IPS-20b (cell line): ENCODE results near the gene BSX.
A peak's percentile ranks its signal among the peaks of the same experiment; 100 is the strongest.

Experiments used
- H3K27ac ChIP-seq: one replicate; pipeline ENCODE4 v1.5.1; 2013; ENCODE audit warnings: low read length
- H3K27me3 ChIP-seq: 2 replicates; pipeline ENCODE4 v1.6.1; 2013; ENCODE audit warnings: mild to moderate bottlenecking, low read length, inconsistent platforms; ENCODE audit not compliant: insufficient read depth
- H3K36me3 ChIP-seq: 2 replicates; pipeline ENCODE4 v1.6.1; 2013; ENCODE audit warnings: low read depth, mild to moderate bottlenecking, inconsistent platforms, low read length, moderate library complexity; ENCODE audit not compliant: insufficient read depth
- H3K4me1 ChIP-seq: 2 replicates; pipeline ENCODE4 v1.6.1; 2013; ENCODE audit warnings: mild to moderate bottlenecking, control low read depth, inconsistent platforms, low read length, moderate library complexity; ENCODE audit not compliant: insufficient read depth
- H3K4me3 ChIP-seq: 2 replicates; pipeline ENCODE4 v1.5.1; 2013; ENCODE audit warnings: mild to moderate bottlenecking, low read length, inconsistent platforms
- H3K9ac ChIP-seq: 2 replicates; pipeline ENCODE4 v1.6.1; 2013; ENCODE audit warnings: low read depth, mild to moderate bottlenecking, inconsistent platforms, low read length, moderate library complexity
- H3K9me3 ChIP-seq: 2 replicates; pipeline ENCODE4 v1.6.1; 2013; ENCODE audit warnings: mild to moderate bottlenecking, low read depth, low read length, inconsistent platforms; ENCODE audit not compliant: insufficient read depth

BSX gene

GRCh38 chr11:122983438-122984185, 2.0 kb upstream of the BSX start:
- H3K27ac ChIP-seq: no peak overlapping the region
- H3K27me3 ChIP-seq: peaks cover 92% of the 10 kb centered on the region
- H3K36me3 ChIP-seq: no peaks in the 10 kb centered on the region
- H3K4me1 ChIP-seq: no peaks in the 10 kb centered on the region; the same call in 1 of the 2 replicates
- peak overlapping the region; percentile 79 for H3K4me3 ChIP-seq
- no peak overlapping the region for H3K9ac ChIP-seq
- H3K9me3 ChIP-seq: peaks cover 8% of the 10 kb centered on the region; the same call in 1 of the 2 replicates

- H3K4me3 ChIP-seq: peak overlapping the region; percentile 18; the same call in 1 of the 2 replicates
- no peak overlapping the region for H3K9ac ChIP-seq
- H3K4me1 ChIP-seq: peaks cover 4% of the 10 kb centered on the region; the same call in 1 of the 2 replicates
- peaks cover 100% of the 10 kb centered on the region for H3K27me3 ChIP-seq
- H3K9me3 ChIP-seq: peaks cover 8% of the 10 kb centered on the region; the same call in 1 of the 2 replicates
- no peak overlapping the region for H3K27ac ChIP-seq
- no peaks in the 10 kb centered on the region for H3K36me3 ChIP-seq
Measured at GRCh38 chr11:122979815-122980595, 1.6 kb downstream of the BSX start.

- H3K27me3 ChIP-seq: peaks cover 100% of the 10 kb centered on the region
- H3K9ac ChIP-seq: no peak overlapping the region
- H3K27ac ChIP-seq: no peak overlapping the region
- H3K36me3 ChIP-seq: no peaks in the 10 kb centered on the region
- H3K4me1 ChIP-seq: peaks cover 4% of the 10 kb centered on the region; the same call in 1 of the 2 replicates
- H3K9me3 ChIP-seq: peaks cover 8% of the 10 kb centered on the region; the same call in 1 of the 2 replicates
- peak overlapping the region; percentile 18; the same call in 1 of the 2 replicates for H3K4me3 ChIP-seq
Measured at GRCh38 chr11:122979103-122979814, 2.4 kb downstream of the BSX start.

- H3K4me1 ChIP-seq: peaks cover 4% of the 10 kb centered on the region; the same call in 1 of the 2 replicates
- H3K36me3 ChIP-seq: no peaks in the 10 kb centered on the region
- no peak overlapping the region for H3K4me3 ChIP-seq
- H3K27me3 ChIP-seq: peaks cover 100% of the 10 kb centered on the region
- H3K9me3 ChIP-seq: peaks cover 8% of the 10 kb centered on the region; the same call in 1 of the 2 replicates
- no peak overlapping the region for H3K9ac ChIP-seq
- H3K27ac ChIP-seq: no peak overlapping the region
Measured at GRCh38 chr11:122978299-122978620, 3.4 kb downstream of the BSX start.

- Histone ChIP-seq H3K4me3 (peak overlapping the region; percentile 73; the same call in 1 of the 2 replicates), H3K27me3 (peaks cover 100% of the 10 kb centered on the region), H3K9ac (peak overlapping the region; percentile 55; the same call in 1 of the 2 replicates), H3K27ac (no peak overlapping the region), H3K36me3 (no peaks in the 10 kb centered on the region), H3K9me3 (peaks cover 8% of the 10 kb centered on the region; the same call in 1 of the 2 replicates), H3K4me1 (peaks cover 4% of the 10 kb centered on the region; the same call in 1 of the 2 replicates)
Measured at GRCh38 chr11:122977470-122978298, 4.0 kb downstream of the BSX start.

GRCh38 chr11:122976734-122977469, 4.7 kb downstream of the BSX start:
- Histone ChIP-seq H3K9ac (peak overlapping the region; percentile 55; the same call in 1 of the 2 replicates), H3K27me3 (peaks cover 97% of the 10 kb centered on the region), H3K9me3 (peaks cover 8% of the 10 kb centered on the region; the same call in 1 of the 2 replicates), H3K4me3 (peak overlapping the region; percentile 73), H3K27ac (no peak overlapping the region), H3K4me1 (peaks cover 4% of the 10 kb centered on the region; the same call in 1 of the 2 replicates), H3K36me3 (no peaks in the 10 kb centered on the region)

- H3K9me3 ChIP-seq: peaks cover 8% of the 10 kb centered on the region; the same call in 1 of the 2 replicates
- H3K4me1 ChIP-seq: 0 out of 2 replicates have a peak, but pooled peaks cover 4% of the 10 kb centered on the region
- peak overlapping the region; percentile 73 for H3K4me3 ChIP-seq
- peak overlapping the region; percentile 55; the same call in 1 of the 2 replicates for H3K9ac ChIP-seq
- H3K27ac ChIP-seq: no peak overlapping the region
- no peaks in the 10 kb centered on the region for H3K36me3 ChIP-seq
- H3K27me3 ChIP-seq: peaks cover 90% of the 10 kb centered on the region
Measured at GRCh38 chr11:122976061-122976733, 5.4 kb downstream of the BSX start.

GRCh38 chr11:122963961-122964360, 17.7 kb downstream of the BSX start:
- no peak overlapping the region for H3K27ac ChIP-seq
- H3K36me3 ChIP-seq: no peaks in the 10 kb centered on the region
- H3K27me3 ChIP-seq: peaks cover 17% of the 10 kb centered on the region
- no peak overlapping the region for H3K9ac ChIP-seq
- H3K9me3 ChIP-seq: no peaks in the 10 kb centered on the region
- no peaks in the 10 kb centered on the region for H3K4me1 ChIP-seq
- H3K4me3 ChIP-seq: no peak overlapping the region

GRCh38 chr11:122954455-122954854, 27.2 kb downstream of the BSX start:
- Histone ChIP-seq H3K27ac (no peak overlapping the region), H3K4me3 (no peak overlapping the region), H3K9ac (no peak overlapping the region), H3K36me3 (no peaks in the 10 kb centered on the region), H3K4me1 (peaks cover 6% of the 10 kb centered on the region; the same call in 1 of the 2 replicates), H3K9me3 (no peaks in the 10 kb centered on the region), H3K27me3 (0 out of 2 replicates have a peak, but pooled peaks cover 4% of the 10 kb centered on the region)

GRCh38 chr11:122951211-122951610, 30.4 kb downstream of the BSX start:
- H3K4me3 ChIP-seq: no peak overlapping the region

More at GRCh38 chr11:122951211-122951610, 30.4 kb downstream of the BSX start:
- no peak overlapping the region for H3K9ac ChIP-seq
- peaks cover 6% of the 10 kb centered on the region; the same call in 1 of the 2 replicates for H3K4me1 ChIP-seq
- no peaks in the 10 kb centered on the region for H3K36me3 ChIP-seq
- no peaks in the 10 kb centered on the region for H3K9me3 ChIP-seq
- H3K27ac ChIP-seq: no peak overlapping the region
- peaks cover 11% of the 10 kb centered on the region for H3K27me3 ChIP-seq
